A549 treated with GW870086 at 1 μM for 4 hours (cell line): ENCODE measurements around the gene STX2. TPM values are rescaled to one million over a fixed set of nuclear protein-coding genes. Genes with fewer than 3 reads are reported as not detected.

Source experiments
- total RNA-seq: library from RNA; stranded (reverse); fragments of 200-300 nt; extraction: Qiagen RNA extraction; gene quantifications from 5 replicates; pipeline ENCODE4 v1.2.3, GENCODE V29; 2022; ENCODE audit warnings: low read depth

STX2 gene
- 18.7 to 26.4 TPM (median 25.3 TPM) in 5 replicates for total RNA-seq

GRCh38 chr12:130838951-130839769, at the start of gene STX2:
Gene STX2 (minus strand): TSS chr12:130839250. CDS start chr12:130839099, 151 bp downstream.

GRCh38 chr12:130871286-130872178, 32.5 kb upstream of the STX2 start, which contains the start of gene RAN:
Gene RAN (plus strand): TSS chr12:130872066. CDS start chr12:130872594, 528 bp downstream.

Other genes starting within 250 kb of the STX2 start
- not detected in 5 replicates for gene RIMBP2, start 123.0 kb downstream of the STX2 start, total RNA-seq
- 1,509 to 1,764 TPM (median 1,730 TPM) in 5 replicates for gene RAN, start 32.8 kb upstream of the STX2 start, total RNA-seq
- gene ADGRD1, start 114.7 kb upstream of the STX2 start, total RNA-seq = 0.28 to 0.78 TPM (median 0.46 TPM) in 5 replicates